Activated naive CD8-positive, alpha-beta T cell treated with anti-CD3 and anti-CD28 coated beads, Interleukin-2, amount 10 ng/mL, durations not matched to agents 7 days and 5 days (primary cell): ENCODE measurements around the gene PARD3B. TPM values are rescaled to one million over a fixed set of nuclear protein-coding genes. Genes with fewer than 3 reads are reported as not detected.

ENCODE experiments used
- ATAC-seq: fragments of 150-1000 bp; cut with Tn5 transposase; one replicate; pipeline ENCODE4 v1.10.0; 2021; ENCODE audit warnings: low read depth, moderate library complexity
- POLR2A ChIA-PET: fragments of 350-600 bp; sonication (Branson Sonifier 250); formaldehyde crosslinking; loops from one replicate; lab custom pipeline; 2021; ENCODE audit warnings: antibody characterized with exemption; lab: Charles Lee
- DNase-seq: peaks from one replicate; pipeline ENCODE4 v3.0.0; 2021
- H3K27ac Mint-ChIP-seq: one replicate; pipeline ENCODE4 v1.8.0; 2022; ENCODE audit warnings: mild to moderate bottlenecking, mixed read lengths
- H3K27me3 Mint-ChIP-seq: one replicate; pipeline ENCODE4 v1.8.0; 2022; ENCODE audit warnings: mild to moderate bottlenecking, moderate library complexity, mixed read lengths
- H3K36me3 Mint-ChIP-seq: one replicate; pipeline ENCODE4 v1.8.0; 2021; ENCODE audit warnings: mild to moderate bottlenecking, mixed read lengths
- H3K4me1 Mint-ChIP-seq: one replicate; pipeline ENCODE4 v1.8.0; 2021; ENCODE audit warnings: mixed read lengths
- H3K4me3 Mint-ChIP-seq: one replicate; pipeline ENCODE4 v1.8.0; 2022; ENCODE audit warnings: mild to moderate bottlenecking, moderate library complexity, mixed read lengths
- H3K9me3 Mint-ChIP-seq: one replicate; pipeline ENCODE4 v1.8.0; 2021; ENCODE audit warnings: mixed read lengths
- total RNA-seq, 2 experiments: library from RNA; stranded (reverse); gene quantifications; one replicate each; pipeline ENCODE4 v1.2.3, GENCODE V29; 2021

Gene PARD3B
- total RNA-seq, 2 experiments from 2014 or later = 0.55 to 1.0 TPM

- no peak overlapping the region for H3K4me3 Mint-ChIP-seq
- POLR2A ChIA-PET = no interaction called here
- H3K36me3 Mint-ChIP-seq = no peaks in the 10 kb centered on the region
- H3K27ac Mint-ChIP-seq = no peak overlapping the region
- ATAC-seq = no peak
- no peaks in the 10 kb centered on the region for H3K9me3 Mint-ChIP-seq
- peaks cover 2% of the 10 kb centered on the region for H3K27me3 Mint-ChIP-seq
- no peaks in the 10 kb centered on the region for H3K4me1 Mint-ChIP-seq
- no peak for DNase-seq
Measured at GRCh38 chr2:204529795-204530463, 15.3 kb upstream of the PARD3B start.

GRCh38 chr2:204530464-204530805 lies 14.8 kb upstream of the PARD3B start:
- H3K9me3 Mint-ChIP-seq = no peaks in the 10 kb centered on the region
- DNase-seq (no peak), ATAC-seq (no peak)
- no peak overlapping the region for H3K27ac Mint-ChIP-seq
- H3K4me1 Mint-ChIP-seq = no peaks in the 10 kb centered on the region
- H3K4me3 Mint-ChIP-seq = no peak overlapping the region
- H3K27me3 Mint-ChIP-seq = peaks cover 2% of the 10 kb centered on the region
- POLR2A ChIA-PET = no interaction called here
- no peaks in the 10 kb centered on the region for H3K36me3 Mint-ChIP-seq

- DNase-seq (no peak), ATAC-seq (no peak)
- Mint-ChIP-seq H3K27ac (no peak overlapping the region), H3K4me1 (no peaks in the 10 kb centered on the region), H3K27me3 (peaks cover 4% of the 10 kb centered on the region), H3K9me3 (no peaks in the 10 kb centered on the region), H3K36me3 (no peaks in the 10 kb centered on the region), H3K4me3 (no peak overlapping the region)
- POLR2A ChIA-PET = no interaction called here
Measured at GRCh38 chr2:204533629-204534370, 11.5 kb upstream of the PARD3B start.

- no peaks in the 10 kb centered on the region for H3K36me3 Mint-ChIP-seq
- POLR2A ChIA-PET = no interaction called here
- H3K27me3 Mint-ChIP-seq = peaks cover 4% of the 10 kb centered on the region
- H3K9me3 Mint-ChIP-seq = no peaks in the 10 kb centered on the region
- DNase-seq (no peak), ATAC-seq (no peak)
- no peak overlapping the region for H3K27ac Mint-ChIP-seq
- no peaks in the 10 kb centered on the region for H3K4me1 Mint-ChIP-seq
- no peak overlapping the region for H3K4me3 Mint-ChIP-seq
Measured at GRCh38 chr2:204535356-204535755, 9.9 kb upstream of the PARD3B start.

- POLR2A ChIA-PET = no interaction called here
- ATAC-seq = no peak
- no peak overlapping the region for H3K27ac Mint-ChIP-seq
- no peaks in the 10 kb centered on the region for H3K9me3 Mint-ChIP-seq
- no peak overlapping the region for H3K4me3 Mint-ChIP-seq
- DNase-seq = no peak
- no peaks in the 10 kb centered on the region for H3K36me3 Mint-ChIP-seq
- peaks cover 4% of the 10 kb centered on the region for H3K27me3 Mint-ChIP-seq
- no peaks in the 10 kb centered on the region for H3K4me1 Mint-ChIP-seq
Measured at GRCh38 chr2:204535764-204536163, 9.5 kb upstream of the PARD3B start.

GRCh38 chr2:204538182-204539018 lies 6.9 kb upstream of the PARD3B start:
- peaks cover 16% of the 10 kb centered on the region for H3K27me3 Mint-ChIP-seq
- H3K4me3 Mint-ChIP-seq = no peak overlapping the region
- H3K27ac Mint-ChIP-seq = no peak overlapping the region
- no peaks in the 10 kb centered on the region for H3K9me3 Mint-ChIP-seq
- DNase-seq = no peak
- H3K4me1 Mint-ChIP-seq = no peaks in the 10 kb centered on the region
- no peak for ATAC-seq
- POLR2A ChIA-PET = no interaction called here
- H3K36me3 Mint-ChIP-seq = no peaks in the 10 kb centered on the region

- Mint-ChIP-seq H3K9me3 (no peaks in the 10 kb centered on the region), H3K27ac (no peak overlapping the region), H3K4me3 (no peak overlapping the region), H3K36me3 (no peaks in the 10 kb centered on the region), H3K27me3 (peaks cover 21% of the 10 kb centered on the region), H3K4me1 (no peaks in the 10 kb centered on the region)
- POLR2A ChIA-PET = no interaction called here
- ATAC-seq (no peak), DNase-seq (no peak)
Measured at GRCh38 chr2:204539019-204539385, 6.3 kb upstream of the PARD3B start.

GRCh38 chr2:204541637-204542036 lies 3.6 kb upstream of the PARD3B start:
- no peak overlapping the region for H3K4me3 Mint-ChIP-seq
- H3K27ac Mint-ChIP-seq = no peak overlapping the region
- DNase-seq = no peak
- H3K36me3 Mint-ChIP-seq = no peaks in the 10 kb centered on the region
- peaks cover 8% of the 10 kb centered on the region for H3K4me1 Mint-ChIP-seq
- peaks cover 34% of the 10 kb centered on the region for H3K27me3 Mint-ChIP-seq
- POLR2A ChIA-PET = no interaction called here
- ATAC-seq = no peak
- no peaks in the 10 kb centered on the region for H3K9me3 Mint-ChIP-seq

GRCh38 chr2:204542982-204543608 lies 2.2 kb upstream of the PARD3B start:
- POLR2A ChIA-PET = no interaction called here

GRCh38 chr2:204545861-204546735 lies 823 bp downstream of the PARD3B start:
- H3K36me3 Mint-ChIP-seq = no peaks in the 10 kb centered on the region
- DNase-seq (no peak), ATAC-seq (peak; percentile 13)
- H3K4me1 Mint-ChIP-seq = peaks cover 8% of the 10 kb centered on the region
- peaks cover 40% of the 10 kb centered on the region for H3K27me3 Mint-ChIP-seq
- H3K27ac Mint-ChIP-seq = no peak overlapping the region
- POLR2A ChIA-PET = no interaction called here
- H3K4me3 Mint-ChIP-seq = peak overlapping the region; percentile 71
- H3K9me3 Mint-ChIP-seq = no peaks in the 10 kb centered on the region

More at GRCh38 chr2:204542982-204543608, 2.2 kb upstream of the PARD3B start:
- Mint-ChIP-seq H3K4me3 (no peak overlapping the region), H3K27ac (no peak overlapping the region), H3K4me1 (peaks cover 8% of the 10 kb centered on the region), H3K9me3 (no peaks in the 10 kb centered on the region), H3K36me3 (no peaks in the 10 kb centered on the region), H3K27me3 (peaks cover 35% of the 10 kb centered on the region)
- DNase-seq (no peak), ATAC-seq (no peak)

GRCh38 chr2:204550751-204551511 lies 5.7 kb downstream of the PARD3B start:
- Mint-ChIP-seq H3K4me1 (no peaks in the 10 kb centered on the region), H3K27me3 (peaks cover 12% of the 10 kb centered on the region), H3K27ac (no peak overlapping the region), H3K36me3 (no peaks in the 10 kb centered on the region), H3K9me3 (no peaks in the 10 kb centered on the region), H3K4me3 (no peak overlapping the region)
- ATAC-seq (no peak), DNase-seq (no peak)
- POLR2A ChIA-PET = no interaction called here

GRCh38 chr2:204551512-204551863 lies 6.2 kb downstream of the PARD3B start:
- no peak for DNase-seq
- POLR2A ChIA-PET = no interaction called here
- Mint-ChIP-seq H3K27ac (no peak overlapping the region), H3K9me3 (no peaks in the 10 kb centered on the region), H3K27me3 (peaks cover 7% of the 10 kb centered on the region), H3K36me3 (no peaks in the 10 kb centered on the region), H3K4me1 (no peaks in the 10 kb centered on the region), H3K4me3 (no peak overlapping the region)
- no peak for ATAC-seq
